ENCODE results near the gene ADAMTS15. TPM values are rescaled to one million over a fixed set of nuclear protein-coding genes. Genes with fewer than 3 reads are reported as not detected.
A peak's percentile ranks its signal among the peaks of the same experiment; 100 is the strongest.

ADAMTS15 gene
- 1 to 10 TPM; 1.4 to 3.0 (median 2.1) TPM for total RNA-seq
- 1 to 10 TPM in 2 of 3 donors, under 1 TPM in 1; 0.68 to 3.7 (median 3.4) TPM for polyA plus RNA-seq
- long read RNA-seq, donor 1, result 0 reads
- long read RNA-seq, donor 2, result 0 reads
- long read RNA-seq, donor 3, result 0 reads
- long read RNA-seq, donor 4, result 0 reads
- long read RNA-seq, donor 5, result 0 reads
- long read RNA-seq, donor 6, result 0 reads
- long read RNA-seq, donor 7, result 0 reads
- long read RNA-seq, donor 8, full-length matches to known transcripts, result 1 of 1 reads
- long read RNA-seq, donor 8, partial matches to known transcripts, result 0 of 1 reads
- long read RNA-seq, donor 8, other reads (novel, unspliced or antisense), result 0 of 1 reads
- long read RNA-seq, donor 9, result 0 reads
- long read RNA-seq, donor 10, result 0 reads

- intact Hi-C loops (cut with DNase I), result no loop called here
- DNase-seq, result peak; percentile 64 to 82 (median 77)
- 1% methylated on average over 17 to 75 of the region's 75 CpGs for WGBS, 4 donors
Measured at GRCh38 chr11:130448416-130449309, at the start of gene ADAMTS15. ADAMTS15 (plus strand) TSS chr11:130448645; CDS start chr11:130448974, 329 bp downstream.

GRCh38 chr11:130399196-130399595 is 49.2 kb upstream of the ADAMTS15 start:
- no peak overlapping the region for H3K4me3 ChIP-seq
- intact Hi-C loops (cut with DNase I), result no loop called here
- H3K36me3 ChIP-seq (replicated peaks in 1 of 2), result no peaks in the 10 kb centered on the region
- H3K27me3 ChIP-seq, result no peaks in the 10 kb centered on the region
- 78 to 96% (median 87%) methylated on average over 2 of the region's 2 CpGs for WGBS, 4 donors
- H3K9me3 ChIP-seq (replicated peaks in 1 of 3), result no peaks in the 10 kb centered on the region
- TF ChIP-seq CTCF (IDR thresholded peaks at IDR 0.05) (no peak), POLR2A (IDR thresholded peaks at IDR 0.05) (no peak)
- no peak overlapping the region for H3K27ac ChIP-seq
- H3K4me1 ChIP-seq (replicated peaks in 1 of 2), result no peaks in the 10 kb centered on the region
- DNase-seq, result no peak

More at GRCh38 chr11:130448416-130449309, at the start of gene ADAMTS15:
- Histone ChIP-seq H3K4me1 (replicated peaks in 1 of 2) (peaks cover 10 to 21% of the 10 kb centered on the region in 2 donors), H3K4me3 (peak within 1 kb of the TSS in 2 of 4 donors; percentile 34 to 55), H3K27ac (peak within 1 kb of the TSS in 2 of 5 donors; percentile 56 to 72), H3K9me3 (replicated peaks in 1 of 3) (no peaks in the 10 kb centered on the region), H3K36me3 (replicated peaks in 1 of 2) (no peaks in the 10 kb centered on the region), H3K27me3 (peaks cover 11% of the 10 kb centered on the region)
- TF ChIP-seq POLR2A (IDR thresholded peaks at IDR 0.05) (peak in 1 of 2 donors; percentile 21), CTCF (IDR thresholded peaks at IDR 0.05) (no peak)

GRCh38 chr11:130400781-130401483 is 47.5 kb upstream of the ADAMTS15 start:
- TF ChIP-seq POLR2A (IDR thresholded peaks at IDR 0.05), result no peak
- no peak for TF ChIP-seq CTCF (IDR thresholded peaks at IDR 0.05)
- H3K36me3 ChIP-seq (replicated peaks in 1 of 2), result no peaks in the 10 kb centered on the region
- no peaks in the 10 kb centered on the region for H3K4me1 ChIP-seq (replicated peaks in 1 of 2)
- peak overlapping the region in 1 of 5 donors; percentile 51 for H3K27ac ChIP-seq
- H3K9me3 ChIP-seq (replicated peaks in 1 of 3), result no peaks in the 10 kb centered on the region
- intact Hi-C loops (cut with DNase I), result no loop called here
- no peak overlapping the region for H3K4me3 ChIP-seq
- 42 to 55% (median 50%) methylated on average over 12 to 13 of the region's 13 CpGs for WGBS, 4 donors
- no peaks in the 10 kb centered on the region for H3K27me3 ChIP-seq
- DNase-seq, result peak in 1 of 7 donors; percentile 20
